Endometrial microvascular endothelial cells (primary cell): ENCODE results near the gene ERFE. TPM values are rescaled to one million over a fixed set of nuclear protein-coding genes. Genes with fewer than 3 reads are reported as not detected.

Source experiments
- in situ Hi-C: cut with HindIII; loops from 2 replicates; pipeline ENCODE4 v1.10.0; 2017; ENCODE audit warnings: low sequenced_read_pairs, low pct_unique_long_range_greater_than_20kb; ENCODE audit errors: inconsistent ontology term
- total RNA-seq: library from RNA; depleted of rRNA; stranded (reverse); fragments of >200 nt; gene quantifications from one replicate; pipeline ENCODE4 v1.2.3, GENCODE V29; 2015; ENCODE audit errors: inconsistent ontology term

Gene ERFE
- total RNA-seq, 1 donor from 2014 or later, result not detected

DNA sequence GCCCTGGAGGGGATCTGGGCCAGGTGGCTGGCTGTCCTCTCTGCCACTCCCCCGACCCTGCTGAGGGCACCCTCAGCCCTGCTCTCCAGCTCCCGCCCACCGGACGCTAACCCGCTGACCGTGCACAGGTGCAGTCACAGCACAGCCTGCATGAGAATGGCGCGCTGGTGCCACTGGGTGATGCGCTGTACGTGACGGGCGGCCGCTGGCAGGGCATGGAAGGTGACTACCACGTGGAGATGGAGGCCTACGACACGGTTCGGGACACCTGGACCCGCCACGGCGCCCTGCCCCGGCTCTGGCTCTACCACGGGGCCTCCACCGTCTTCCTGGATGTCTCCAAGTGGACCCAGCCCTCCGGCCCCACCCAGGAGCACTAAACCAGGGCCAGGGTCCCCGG is 8.1 kb upstream of the ERFE start:
- in situ Hi-C loops, result no loop called here

DNA sequence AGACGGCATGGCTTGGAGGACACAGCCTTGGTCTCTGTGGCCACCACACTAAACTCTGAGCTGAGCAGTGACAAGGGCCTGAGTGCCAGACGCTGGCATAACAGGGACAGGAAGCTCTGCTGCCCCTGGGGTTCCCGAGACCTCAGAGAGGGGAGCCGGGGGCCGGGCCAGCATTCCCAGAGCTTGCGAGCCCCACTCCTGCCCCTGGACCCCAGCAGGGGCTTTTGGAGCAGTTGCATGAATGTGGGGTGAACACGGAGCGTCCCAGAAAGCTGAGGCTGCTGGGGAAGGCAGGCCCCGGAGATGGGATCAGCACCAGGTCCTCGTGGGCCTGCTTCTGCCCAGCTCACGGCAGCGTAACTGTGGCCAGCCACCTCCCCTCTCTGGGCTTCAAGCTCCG is 7.6 kb upstream of the ERFE start:
- in situ Hi-C loops, result no loop called here

DNA sequence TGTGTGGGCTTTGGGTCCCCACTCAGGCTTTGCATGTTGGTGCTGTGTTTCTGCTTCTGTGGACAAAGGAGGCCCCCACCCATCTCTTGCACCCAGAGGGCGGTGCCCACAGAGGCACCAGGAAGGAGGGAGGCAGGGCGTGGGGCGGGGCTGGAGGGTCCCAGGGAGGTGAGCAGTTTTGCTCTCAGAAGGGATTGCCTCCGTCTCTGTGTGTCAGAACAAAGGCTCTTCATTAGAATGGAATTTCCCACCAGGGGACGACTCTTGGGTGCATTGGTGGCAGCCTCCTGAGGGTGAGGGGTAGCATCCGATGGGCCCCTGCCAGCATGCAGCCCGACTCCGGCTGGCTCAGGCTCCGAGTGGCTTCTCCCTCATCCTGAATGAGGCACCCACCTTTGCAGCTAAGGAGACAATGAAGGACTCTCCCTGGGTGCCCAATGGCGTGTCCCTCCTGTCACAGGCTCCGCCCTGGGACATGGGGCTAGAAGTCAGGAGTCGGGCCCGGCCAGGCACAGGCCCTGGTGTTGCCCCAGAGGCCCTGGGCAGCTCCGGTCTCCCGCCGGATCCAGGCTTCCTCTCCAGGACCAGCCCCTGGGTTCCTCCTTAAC is 7.0 kb upstream of the ERFE start:
- in situ Hi-C loops, result no loop called here

DNA sequence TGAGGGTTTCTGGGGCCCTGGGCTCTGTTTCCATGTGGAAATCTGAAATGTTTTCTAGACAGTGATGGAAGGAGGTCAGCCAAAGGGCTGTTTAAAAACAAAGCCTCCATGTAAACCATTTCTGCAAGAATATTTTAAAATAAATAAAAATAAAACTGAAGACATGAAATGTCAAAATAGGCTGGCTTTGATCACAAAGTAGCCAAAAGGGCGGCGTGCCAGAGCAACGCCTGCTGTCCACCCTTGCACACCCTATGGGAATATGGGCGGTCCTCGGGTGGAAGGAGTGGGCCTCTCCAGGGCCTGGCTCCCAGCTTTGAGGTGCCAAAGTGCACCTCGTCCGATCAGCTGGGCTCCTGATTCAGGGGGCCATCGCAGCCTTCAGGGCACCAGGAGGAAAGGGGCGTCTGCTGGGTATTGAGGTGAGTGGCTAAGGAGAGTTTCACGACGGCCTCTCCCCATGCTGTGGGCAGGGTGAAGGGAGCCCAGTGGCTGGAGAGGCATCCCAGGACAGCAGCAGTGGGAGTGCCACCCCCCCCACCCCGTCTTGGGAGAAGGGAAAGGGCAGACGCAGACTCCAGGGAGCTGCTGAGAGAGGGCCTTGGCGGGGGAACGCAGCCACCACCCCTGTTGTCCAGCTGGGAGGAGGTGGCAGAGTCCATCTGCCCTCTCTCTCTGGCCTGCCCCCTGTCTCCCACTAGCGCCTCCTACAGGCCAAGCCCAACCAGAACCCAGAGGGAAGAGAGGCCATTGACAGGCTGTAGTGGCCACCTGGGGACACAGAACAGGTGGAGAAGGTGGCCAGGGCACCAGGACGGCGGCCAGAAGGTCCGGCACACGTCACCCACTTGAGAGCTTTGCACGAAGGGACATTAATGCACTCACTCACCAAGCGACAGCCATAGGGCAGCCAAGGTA is 5.7 kb upstream of the ERFE start:
- in situ Hi-C loops, result no loop called here

DNA sequence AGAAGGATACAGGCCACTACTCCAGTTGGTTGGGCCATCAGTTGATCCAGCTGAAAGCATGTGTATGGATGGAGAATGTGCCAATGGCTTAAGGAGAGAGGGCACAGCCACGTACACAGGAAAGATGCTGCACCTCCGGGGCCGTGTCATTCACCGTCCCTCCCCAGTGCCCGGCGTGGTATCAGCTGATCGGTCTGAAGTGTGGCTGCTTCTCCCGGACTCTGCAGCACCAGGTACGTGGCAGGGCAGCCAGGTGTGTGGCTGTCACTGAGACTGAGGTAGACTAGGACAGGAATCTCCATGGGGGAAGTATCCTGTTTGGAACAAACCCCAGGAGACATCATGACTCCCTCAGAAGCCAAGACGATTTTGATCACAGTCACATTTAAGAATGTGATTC is 4.2 kb upstream of the ERFE start:
- in situ Hi-C loops, result no loop called here

DNA sequence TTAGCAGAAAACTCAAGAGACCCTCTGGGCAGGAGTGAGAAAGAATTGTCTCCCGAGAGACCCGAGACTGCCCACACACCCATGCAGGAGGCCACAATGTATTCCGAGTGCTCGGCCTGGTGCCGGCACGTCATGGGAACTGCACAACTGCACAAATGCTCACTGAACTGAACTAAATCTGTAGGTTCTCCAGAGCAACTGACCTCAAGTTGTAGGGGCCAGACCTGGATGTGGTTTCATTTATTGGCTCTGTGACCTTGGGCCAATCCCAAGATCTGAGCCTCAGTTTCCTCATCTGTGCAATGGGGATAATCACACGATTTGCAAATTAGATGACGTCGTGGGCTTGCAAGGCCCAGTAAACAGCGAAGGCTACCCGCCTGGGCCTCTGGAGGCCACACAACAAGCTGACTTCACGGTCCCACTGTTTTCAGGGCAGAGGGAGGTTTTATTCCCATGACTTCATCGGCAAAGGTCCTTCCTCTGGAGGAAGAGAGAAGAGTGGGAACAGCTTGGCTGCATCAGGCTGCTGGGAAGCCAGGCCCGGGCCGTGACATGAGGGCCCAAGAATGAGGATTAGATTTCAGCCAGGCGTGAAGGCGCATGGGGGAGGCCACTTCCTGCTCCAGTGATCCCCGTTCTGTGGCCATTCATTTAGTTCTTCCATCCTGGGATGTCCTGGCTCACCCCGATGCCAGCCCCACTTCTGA is 3.6 kb upstream of the ERFE start:
- in situ Hi-C loops, result no loop called here

DNA sequence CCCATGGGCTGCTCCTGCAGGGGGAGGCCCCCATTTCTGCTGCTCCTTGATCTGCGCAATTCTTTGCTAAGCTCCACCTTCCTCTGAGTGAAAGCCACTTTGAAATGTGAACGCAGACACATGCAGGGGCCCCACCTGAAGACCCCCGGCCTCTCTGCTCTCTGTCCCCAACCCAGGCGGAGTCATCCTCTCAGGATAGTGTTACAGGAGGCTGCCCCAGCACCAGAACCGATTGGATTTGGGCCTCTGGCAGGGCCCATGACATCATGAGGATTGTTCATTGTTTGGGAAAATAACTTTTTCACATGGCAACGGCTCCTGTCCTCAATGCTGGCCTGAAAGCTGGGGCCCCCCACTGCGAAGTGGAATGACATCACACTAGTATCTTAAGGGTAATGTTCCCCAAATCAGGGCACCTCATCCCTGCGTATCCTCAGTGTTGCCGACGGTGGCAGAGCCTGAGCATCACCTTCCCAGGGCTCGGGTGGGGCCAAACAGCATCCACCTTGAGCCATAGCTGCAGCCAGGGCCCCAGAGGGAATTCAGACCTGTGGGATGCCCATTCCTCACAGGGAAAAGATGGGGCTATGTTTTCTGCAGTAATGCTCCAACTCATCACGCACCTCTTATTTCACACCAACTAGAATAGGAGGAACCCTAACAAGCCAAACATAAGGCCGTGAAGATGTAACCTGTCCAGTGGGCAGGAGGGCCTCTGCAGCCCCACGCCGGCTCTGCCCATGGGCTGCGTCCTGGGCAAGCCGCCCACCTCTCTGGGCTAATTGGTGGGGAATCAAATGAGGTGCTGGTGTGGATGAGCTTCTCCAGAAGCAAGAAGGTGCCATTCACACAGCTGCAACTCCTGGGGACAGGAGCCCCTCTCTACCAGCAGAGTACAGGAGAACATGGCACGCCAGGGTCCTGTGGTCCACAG is 2.7 kb upstream of the ERFE start:
- in situ Hi-C loops, result no loop called here

DNA sequence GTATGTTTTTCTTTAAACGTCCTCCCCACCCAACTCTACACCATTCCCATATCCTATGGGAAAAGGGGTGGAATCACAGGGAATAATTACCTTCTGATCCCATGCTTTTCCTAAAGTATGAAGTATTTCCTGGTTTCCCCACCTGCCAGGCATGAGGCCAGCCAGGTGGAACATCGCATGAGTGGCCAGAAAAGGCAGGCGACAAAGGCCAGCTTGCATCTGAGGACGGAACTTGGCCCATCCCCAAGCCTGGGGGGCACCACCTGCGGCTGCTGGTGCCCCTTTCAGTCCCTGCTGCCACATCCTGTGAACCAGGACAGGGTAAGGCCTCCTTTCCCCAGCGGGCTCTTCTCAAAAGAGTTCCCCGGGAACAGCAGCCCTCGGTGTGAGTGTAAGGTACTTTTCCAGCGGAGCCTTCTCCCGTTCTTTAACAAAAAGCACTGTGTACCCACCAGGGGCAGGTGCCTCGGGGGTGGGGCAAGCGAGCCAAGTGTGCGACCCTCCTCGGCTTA is 1.2 kb upstream of the ERFE start:
- in situ Hi-C loops, result no loop called here

DNA sequence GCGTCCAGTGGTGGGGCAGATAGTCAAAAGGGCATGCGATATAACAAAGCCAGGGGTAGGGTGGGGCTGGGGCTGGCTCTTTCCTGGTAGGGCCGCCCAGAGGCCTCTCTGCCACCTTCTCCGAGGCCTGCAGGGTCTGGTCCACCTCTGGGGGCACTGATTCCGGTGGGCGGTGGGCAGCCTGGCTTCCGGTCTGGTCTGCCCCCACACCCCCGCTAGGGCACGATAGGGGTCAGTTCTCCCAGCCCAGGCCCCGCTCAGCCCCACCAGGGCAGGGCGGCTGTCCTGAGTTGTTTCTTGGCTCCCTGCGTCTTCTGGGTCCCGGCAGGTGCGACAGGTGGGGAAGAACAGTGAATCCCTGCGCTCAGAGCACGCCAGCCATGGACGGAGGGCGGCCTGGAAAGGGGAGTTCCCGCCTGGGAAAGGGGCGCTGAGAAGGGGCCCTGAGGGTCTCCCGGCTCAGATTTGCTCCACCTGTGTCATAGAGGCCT is 707 bp upstream of the ERFE start:
- in situ Hi-C loops, result no loop called here

DNA sequence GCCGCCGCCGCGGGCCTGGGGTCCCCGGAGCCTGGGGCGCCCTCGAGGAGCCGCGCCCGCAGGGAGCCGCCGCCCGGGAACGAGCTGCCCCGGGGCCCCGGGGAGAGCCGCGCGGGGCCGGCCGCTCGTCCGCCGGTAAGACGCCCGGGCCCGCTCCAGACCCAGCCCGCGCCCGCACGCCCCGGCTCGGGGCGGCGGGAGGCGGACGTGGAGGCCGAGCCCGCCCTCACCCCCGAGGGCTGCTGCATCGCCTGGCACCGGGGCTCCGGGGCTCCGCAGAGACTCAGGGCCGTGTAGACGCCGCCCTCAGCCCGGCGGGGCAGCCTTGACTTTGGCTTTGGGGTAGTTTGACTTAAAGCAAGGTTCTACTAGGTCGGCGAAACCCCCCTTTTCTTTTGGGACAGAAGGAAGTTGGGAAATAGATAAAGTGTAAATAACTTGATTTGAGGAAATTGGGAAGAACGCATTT is 335 bp downstream of the ERFE start:
- in situ Hi-C loops, result no loop called here

DNA sequence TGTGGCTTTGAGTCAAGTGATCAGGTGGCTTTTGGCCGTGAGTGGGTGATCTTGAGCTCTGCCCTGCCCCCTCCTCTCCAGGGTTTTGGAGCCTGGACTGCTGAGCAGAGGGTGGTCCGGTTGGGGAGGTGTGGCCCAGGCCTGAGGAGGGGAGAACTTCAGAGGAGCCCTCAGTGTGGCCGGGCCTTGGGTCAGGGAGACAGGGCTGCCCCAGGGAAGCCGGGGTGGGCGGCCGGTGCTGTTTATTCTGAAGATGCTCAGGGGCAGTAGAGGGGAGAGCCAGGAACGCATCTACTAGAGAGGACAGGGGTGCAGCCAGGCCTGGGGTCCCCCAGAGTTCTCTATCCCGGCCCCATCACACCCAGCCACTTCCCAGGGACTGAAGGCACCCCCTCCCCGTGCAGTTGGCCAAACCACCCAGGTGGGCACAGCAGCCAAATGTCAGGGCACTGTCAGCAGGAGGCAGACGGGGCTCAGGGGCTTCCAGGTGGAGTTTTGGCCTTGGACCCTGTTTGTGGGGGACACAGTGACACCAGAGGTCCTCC is 963 bp downstream of the ERFE start:
- in situ Hi-C loops, result no loop called here

DNA sequence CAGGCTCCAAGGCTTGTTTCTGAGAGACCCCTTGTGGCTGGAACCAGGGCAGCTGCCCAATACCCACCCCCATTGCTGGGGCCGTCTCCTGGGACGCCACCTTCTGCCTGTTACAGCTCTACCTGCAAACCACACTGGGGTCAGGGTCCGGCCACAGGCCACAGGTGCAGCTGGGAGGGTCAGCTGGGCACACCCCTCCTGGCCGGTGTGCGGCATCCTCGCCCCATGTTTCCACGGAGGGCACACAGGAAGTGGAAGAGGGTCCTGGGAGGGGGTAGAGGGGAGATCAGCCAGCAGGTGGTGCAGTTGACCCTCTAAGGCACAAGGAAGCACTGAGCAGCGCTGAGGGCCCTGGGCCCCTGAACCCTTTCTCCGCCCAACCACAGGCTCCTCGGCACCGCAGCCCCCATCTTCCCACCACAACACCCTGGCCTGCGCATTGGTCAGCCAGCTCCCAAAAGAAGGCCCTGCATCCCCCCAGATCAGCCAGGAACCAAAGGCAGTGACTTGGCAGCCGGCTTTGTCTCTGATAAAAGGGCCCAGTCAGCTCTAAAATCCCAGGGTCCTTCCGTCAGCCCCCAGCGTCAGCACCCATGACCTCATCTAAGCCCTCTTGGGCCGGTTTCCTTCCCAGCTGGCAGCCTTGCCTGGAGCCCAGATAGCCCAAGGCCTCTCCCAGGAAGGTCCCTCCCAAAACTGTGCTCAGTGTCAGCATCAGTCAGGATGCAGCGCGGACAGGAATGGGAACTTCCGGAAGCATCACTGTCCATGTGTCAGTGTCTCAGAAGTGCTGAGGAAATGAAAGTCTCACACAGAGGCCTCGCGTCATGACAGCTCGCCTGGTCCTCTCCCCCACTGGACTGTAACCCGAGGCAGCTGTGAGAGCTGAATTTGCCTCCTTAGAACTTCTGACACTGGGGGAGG is 1.7 kb downstream of the ERFE start:
- in situ Hi-C loops, result no loop called here

DNA sequence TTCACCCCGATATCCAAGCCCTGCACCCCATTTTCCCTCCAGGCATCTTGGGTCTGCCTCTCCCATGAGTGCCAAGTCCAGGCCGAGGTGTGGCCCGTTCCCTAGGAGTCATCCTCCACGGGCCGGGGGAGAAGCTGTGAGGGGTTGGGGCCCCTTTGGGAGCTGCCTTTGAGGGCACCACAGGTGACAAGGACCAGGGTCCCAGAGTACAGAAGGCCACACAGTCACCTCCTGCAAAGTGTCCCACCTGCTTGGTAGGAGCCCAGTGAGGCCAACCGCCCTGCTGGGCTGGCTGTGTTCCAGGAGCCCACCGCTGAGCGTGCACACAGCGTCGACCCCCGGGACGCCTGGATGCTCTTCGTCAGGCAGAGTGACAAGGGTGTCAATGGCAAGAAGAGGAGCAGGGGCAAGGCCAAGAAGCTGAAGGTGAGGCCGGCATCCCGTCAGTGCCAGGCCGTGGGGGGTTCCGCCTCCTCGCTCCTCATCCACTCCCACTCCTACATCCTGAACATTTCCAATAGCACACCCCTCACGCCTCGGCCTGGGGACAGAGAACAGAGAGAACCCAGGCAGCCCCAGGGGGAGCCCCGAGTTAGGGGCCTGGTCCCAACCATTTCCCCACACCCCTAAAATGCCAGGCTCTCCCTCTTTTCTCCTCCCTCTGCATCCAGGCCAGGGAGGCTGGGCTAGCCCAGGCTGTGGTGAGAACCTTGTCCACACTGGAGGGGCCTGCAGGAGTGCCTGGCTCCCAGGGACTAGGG is 2.7 kb downstream of the ERFE start:
- in situ Hi-C loops, result no loop called here

DNA sequence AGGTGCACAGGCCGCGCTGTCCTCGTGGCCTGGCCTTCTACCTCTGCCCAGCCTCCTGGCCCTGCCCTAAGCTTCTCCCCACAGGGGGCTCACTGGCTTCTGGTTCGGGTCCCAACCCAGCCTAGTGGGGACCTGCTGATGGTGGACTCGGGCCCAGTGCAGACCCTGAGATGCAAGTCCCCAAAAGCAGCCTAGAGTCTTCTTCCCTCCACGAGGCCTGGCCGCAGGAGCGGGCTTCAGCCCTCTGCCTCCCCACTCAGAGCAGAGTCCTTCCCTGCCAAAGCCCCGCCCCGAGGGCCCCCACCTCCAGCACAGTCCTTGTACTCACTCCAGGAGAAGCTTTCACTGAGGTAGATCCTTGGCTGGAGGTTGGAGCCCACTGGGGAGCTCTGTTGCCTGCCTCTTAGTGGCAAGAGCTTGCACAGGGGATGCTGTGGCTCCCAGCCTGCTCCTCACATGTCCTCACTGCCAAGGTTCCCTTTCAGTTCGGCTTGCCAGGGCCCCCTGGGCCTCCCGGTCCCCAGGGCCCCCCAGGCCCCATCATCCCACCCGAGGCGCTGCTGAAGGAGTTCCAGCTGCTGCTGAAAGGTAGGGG is 3.6 kb downstream of the ERFE start:
- in situ Hi-C loops, result no loop called here

DNA sequence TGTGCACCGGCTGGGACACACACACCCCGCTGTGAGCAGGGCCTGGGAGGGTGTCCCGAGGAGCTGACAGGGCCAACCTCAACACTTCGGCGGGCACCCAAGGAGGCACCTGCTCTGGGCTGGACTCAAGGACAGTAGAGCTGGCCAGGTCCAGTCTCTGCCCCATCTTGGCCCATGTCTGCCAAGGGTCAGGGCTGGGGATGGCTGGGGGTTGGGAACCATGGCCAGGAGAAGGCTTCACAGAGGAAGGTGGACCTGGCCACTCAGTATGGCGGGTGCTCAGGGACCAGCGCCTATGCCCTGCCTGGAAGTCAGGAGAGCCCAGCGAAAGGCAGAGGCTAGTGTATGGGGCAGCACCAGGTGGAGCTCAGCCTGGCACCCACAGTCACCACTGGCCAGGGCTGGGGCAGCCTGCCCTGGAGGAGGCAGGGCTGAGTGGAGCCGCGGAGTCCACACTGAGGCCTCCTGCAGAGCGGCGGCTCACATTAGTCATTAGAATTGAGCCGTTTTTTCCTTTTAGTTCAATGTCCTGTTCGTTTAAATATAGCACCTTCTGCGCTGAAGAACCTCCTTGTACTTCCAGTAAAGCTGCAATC is 4.2 kb downstream of the ERFE start:
- in situ Hi-C loops, result no loop called here
